H9 (cell line): ENCODE data around the gene HOMER1. TPM values are rescaled to one million over a fixed set of nuclear protein-coding genes. Genes with fewer than 3 reads are reported as not detected.

Source experiments
- DNase-seq: peaks from one replicate; pipeline ENCODE4 v3.0.0-alpha.2; 2017
- H2AFZ ChIP-seq: one replicate; pipeline ENCODE4 v1.6.1; 2013; ENCODE audit warnings: mild to moderate bottlenecking, low read length, control low read depth, moderate library complexity
- H2AK5ac ChIP-seq: 2 replicates; pipeline ENCODE4 v1.6.1; 2013; ENCODE audit warnings: low read length, control low read depth, mixed read lengths; ENCODE audit not compliant: insufficient read length
- H2BK120ac ChIP-seq: one replicate; pipeline ENCODE4 v1.6.1; 2013; ENCODE audit warnings: low read depth, mild to moderate bottlenecking, low read length, control low read depth, inconsistent platforms; ENCODE audit not compliant: poor library complexity, severe bottlenecking
- H2BK12ac ChIP-seq: 2 replicates; pipeline ENCODE4 v1.6.1; 2013; ENCODE audit warnings: low read length, control low read depth, mixed read lengths, low read depth; ENCODE audit not compliant: insufficient read length
- H2BK15ac ChIP-seq: 2 replicates; pipeline ENCODE4 v1.6.1; 2013; ENCODE audit warnings: low read depth, low read length, control low read depth
- H2BK20ac ChIP-seq: one replicate; pipeline ENCODE4 v1.6.1; 2013; ENCODE audit warnings: low read depth, mild to moderate bottlenecking, low read length, control low read depth, inconsistent platforms; ENCODE audit not compliant: poor library complexity, severe bottlenecking
- H2BK5ac ChIP-seq: 2 replicates; pipeline ENCODE4 v1.6.1; 2013; ENCODE audit warnings: low read length, control low read depth, mixed read lengths; ENCODE audit not compliant: insufficient read length
- H3K14ac ChIP-seq: 2 replicates; pipeline ENCODE4 v1.6.1; 2013; ENCODE audit warnings: low read length, control low read depth; ENCODE audit not compliant: insufficient read depth
- H3K18ac ChIP-seq: 2 replicates; pipeline ENCODE4 v1.6.1; 2013; ENCODE audit warnings: low read depth, mild to moderate bottlenecking, mixed read lengths, low read length, control low read depth; ENCODE audit not compliant: insufficient read length
- H3K23ac ChIP-seq: 2 replicates; pipeline ENCODE4 v1.6.1; 2013; ENCODE audit warnings: low read length, control low read depth, mixed read lengths, low read depth; ENCODE audit not compliant: insufficient read length
- H3K23me2 ChIP-seq: 2 replicates; pipeline ENCODE4 v1.6.1; 2013; ENCODE audit warnings: low read depth, mild to moderate bottlenecking, mixed read lengths, low read length, control low read depth; ENCODE audit not compliant: insufficient read length, poor library complexity, severe bottlenecking
- H3K27ac ChIP-seq: 2 replicates; pipeline ENCODE4 v1.5.1; 2013; ENCODE audit warnings: low read length, control low read depth, mixed read lengths, low read depth; ENCODE audit not compliant: insufficient read length
- H3K27me3 ChIP-seq: 2 replicates; pipeline ENCODE4 v1.6.1; 2013; ENCODE audit warnings: low read length, control low read depth, inconsistent platforms; ENCODE audit not compliant: insufficient read depth
- H3K4ac ChIP-seq: 2 replicates; pipeline ENCODE4 v1.6.1; 2013; ENCODE audit warnings: low read depth, mild to moderate bottlenecking, control low read depth, inconsistent platforms, low read length, moderate library complexity
- H3K4me1 ChIP-seq: 2 replicates; pipeline ENCODE4 v1.6.1; 2013; ENCODE audit warnings: low read length, control low read depth, inconsistent platforms; ENCODE audit not compliant: insufficient read depth
- H3K4me2 ChIP-seq: 2 replicates; pipeline ENCODE4 v1.6.1; 2013; ENCODE audit warnings: low read length, control low read depth, mixed read lengths; ENCODE audit not compliant: insufficient read length, insufficient read depth
- H3K56ac ChIP-seq: 2 replicates; pipeline ENCODE4 v1.6.1; 2013; ENCODE audit warnings: low read depth, mild to moderate bottlenecking, mixed read lengths, low read length, control low read depth; ENCODE audit not compliant: insufficient read length
- H3K79me1 ChIP-seq: 2 replicates; pipeline ENCODE4 v1.6.1; 2013; ENCODE audit warnings: low read depth, mild to moderate bottlenecking, moderate library complexity, low read length, control low read depth, inconsistent platforms; ENCODE audit not compliant: insufficient read depth, poor library complexity, severe bottlenecking
- H3K79me2 ChIP-seq: 2 replicates; pipeline ENCODE4 v1.6.1; 2013; ENCODE audit warnings: low read length, control low read depth, inconsistent platforms; ENCODE audit not compliant: insufficient read depth
- H3K9ac ChIP-seq: 2 replicates; pipeline ENCODE4 v1.6.1; 2013; ENCODE audit warnings: low read length, control low read depth, mixed read lengths; ENCODE audit not compliant: insufficient read length; ENCODE audit errors: extremely low read depth
- H3K9me3 ChIP-seq: one replicate; pipeline ENCODE4 v1.6.1; 2013; ENCODE audit warnings: low read depth, low read length, inconsistent platforms; ENCODE audit not compliant: control insufficient read depth
- H3T11ph ChIP-seq: one replicate; pipeline ENCODE4 v1.6.1; 2013; ENCODE audit warnings: mild to moderate bottlenecking, low read length, control low read depth, inconsistent platforms
- H4K20me1 ChIP-seq: one replicate; pipeline ENCODE4 v1.6.1; 2013; ENCODE audit not compliant: control insufficient read depth, insufficient read length, insufficient read depth
- H4K5ac ChIP-seq: 2 replicates; pipeline ENCODE4 v1.6.1; 2013; ENCODE audit warnings: low read depth, mild to moderate bottlenecking, mixed read lengths, low read length, control low read depth; ENCODE audit not compliant: insufficient read length
- H4K8ac ChIP-seq: replicated peaks from 2 replicates; pipeline ENCODE4 v1.6.1; 2013; ENCODE audit warnings: low read length, control low read depth, mixed read lengths, low read depth; ENCODE audit not compliant: insufficient read length
- H4K91ac ChIP-seq: 2 replicates; pipeline ENCODE4 v1.6.1; 2013; ENCODE audit warnings: low read depth, mild to moderate bottlenecking, moderate library complexity, mixed read lengths, low read length, control low read depth; ENCODE audit not compliant: insufficient read length
- H3K27ac Mint-ChIP-seq, 3 experiments: 2 replicates in 2 of 3; 3 replicates in 1 of 3; pipeline ENCODE4 v1.8.0; 2020 to 2021; ENCODE audit warnings: mixed read lengths in 3 of 3, mild to moderate bottlenecking in 1 of 3, moderate library complexity in 1 of 3
- H3K27me3 Mint-ChIP-seq: 2 replicates; pipeline ENCODE4 v1.8.0; 2021; ENCODE audit warnings: low read depth, mild to moderate bottlenecking, moderate library complexity, mixed read lengths
- H3K36me3 Mint-ChIP-seq, 3 experiments: 2 replicates in 2 of 3; 3 replicates in 1 of 3; pipeline ENCODE4 v1.8.0; 2020 to 2021; ENCODE audit warnings: low read depth in 3 of 3, mixed read lengths in 3 of 3; ENCODE audit not compliant: insufficient read depth in 1 of 3
- H3K4me1 Mint-ChIP-seq, 2 experiments: 2 replicates each; pipeline ENCODE4 v1.8.0; 2020; ENCODE audit warnings: mixed read lengths in 2 of 2
- H3K4me3 Mint-ChIP-seq, 2 experiments: 2 replicates in 1 of 2; 3 replicates in 1 of 2; pipeline ENCODE4 v1.8.0; 2020 to 2021; ENCODE audit warnings: mild to moderate bottlenecking in 2 of 2, mixed read lengths in 2 of 2, moderate library complexity in 1 of 2
- H3K9me3 Mint-ChIP-seq, 2 experiments: 2 replicates in 1 of 2; 3 replicates in 1 of 2; pipeline ENCODE4 v1.8.0; 2020; ENCODE audit warnings: mild to moderate bottlenecking in 2 of 2, mixed read lengths in 2 of 2, moderate library complexity in 1 of 2
- CTCF ChIP-seq: fragments of 200-600 bp; sonication (generic); conservative IDR thresholded peaks from 3 replicates; pipeline ENCODE4 v1.8.0; 2021; ENCODE audit warnings: antibody characterized with exemption, mild to moderate bottlenecking
- WGBS: extraction: QIAGEN DNeasy Blood & Tissue Kit; methylation state at CpG from one replicate; pipeline ENCODE4 v1.1.7; 2013; ENCODE audit warnings: missing lambda C conversion rate, low lambda C conversion rate, mixed read lengths; ENCODE audit not compliant: insufficient read length; ENCODE audit errors: extremely low coverage; 5-methylcytosine and 5-hydroxymethylcytosine counted together
- total RNA-seq: library from RNA; stranded (reverse); gene quantifications from 2 replicates; pipeline ENCODE4 v1.2.1, GENCODE V29; 2021

The HOMER1 gene
- total RNA-seq, 1 experiment from 2014 or later: 39.5 TPM

- H3K36me3 Mint-ChIP-seq: peaks cover 2 to 20% (median 13%) of the 10 kb centered on the region in 3 experiments; a peak in 5 of 7 replicates
- DNase-seq: no peak
- H3K27me3 ChIP-seq: no peaks in the 10 kb centered on the region
- no peak overlapping the region for H2BK12ac ChIP-seq
- H3K4me1 ChIP-seq: no peaks in the 10 kb centered on the region
- no peaks in the 10 kb centered on the region for H3K9me3 Mint-ChIP-seq
- H2BK5ac ChIP-seq: no peak overlapping the region
- H3K23ac ChIP-seq: no peak overlapping the region
- no peak overlapping the region for H3K9ac ChIP-seq
- TF ChIP-seq CTCF: no peak
- no peaks in the 10 kb centered on the region for H3K23me2 ChIP-seq
- no peak overlapping the region for H2BK20ac ChIP-seq
- H3K4me3 Mint-ChIP-seq: no peak overlapping the region
- no peak overlapping the region for H3K4ac ChIP-seq
- no peak overlapping the region for H4K91ac ChIP-seq
- H3K18ac ChIP-seq: no peak overlapping the region
- H3K27me3 Mint-ChIP-seq: no peaks in the 10 kb centered on the region
- peaks cover 4 to 5% of the 10 kb centered on the region in 2 experiments; a peak in 3 of 4 replicates for H3K4me1 Mint-ChIP-seq
- no peak overlapping the region for H3K4me2 ChIP-seq
- no peak overlapping the region for H3K27ac Mint-ChIP-seq
- H3K9me3 ChIP-seq: no peaks in the 10 kb centered on the region
- H4K20me1 ChIP-seq: no peaks in the 10 kb centered on the region
- no peak overlapping the region for H2AK5ac ChIP-seq
- H2BK15ac ChIP-seq: no peak overlapping the region
- H3K14ac ChIP-seq: no peak overlapping the region
- no peak overlapping the region for H2BK120ac ChIP-seq
- no CpG with 5 or more reads among the region's 2 CpGs for WGBS
- no peak overlapping the region for H3K56ac ChIP-seq
- H4K8ac ChIP-seq: no peak overlapping the region
- no peaks in the 10 kb centered on the region for H3K79me2 ChIP-seq
- H3K79me1 ChIP-seq: no peaks in the 10 kb centered on the region
- H3K27ac ChIP-seq: no peak overlapping the region
- H2AFZ ChIP-seq: no peak overlapping the region
- no peak overlapping the region for H3T11ph ChIP-seq
- H4K5ac ChIP-seq: no peak overlapping the region
Observed at GRCh38 chr5:79448336-79448735, 65.6 kb downstream of the HOMER1 start.
